ENCODE results near the gene CMTM6.

DNA sequence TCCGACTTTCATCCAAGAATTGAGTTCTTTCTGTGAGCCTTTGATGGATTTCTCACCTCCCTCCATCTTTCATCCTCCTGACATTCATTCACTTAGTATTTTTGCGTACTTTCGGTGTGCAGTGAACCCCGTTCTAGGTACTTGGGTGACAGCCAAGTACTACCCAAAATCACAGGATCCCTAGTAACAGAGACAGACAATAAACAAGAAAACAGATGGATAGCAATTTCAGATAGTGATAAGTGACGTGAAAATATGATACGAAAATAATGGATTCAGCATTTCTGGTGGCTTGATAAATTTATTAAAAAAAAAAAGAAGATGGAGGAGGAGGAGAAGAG lies 264 bp upstream of the CMTM6 start:
- TF ChIP-seq POLR2A (IDR thresholded peaks at IDR 0.05) = no peak
- TF ChIP-seq, protein P1, sequence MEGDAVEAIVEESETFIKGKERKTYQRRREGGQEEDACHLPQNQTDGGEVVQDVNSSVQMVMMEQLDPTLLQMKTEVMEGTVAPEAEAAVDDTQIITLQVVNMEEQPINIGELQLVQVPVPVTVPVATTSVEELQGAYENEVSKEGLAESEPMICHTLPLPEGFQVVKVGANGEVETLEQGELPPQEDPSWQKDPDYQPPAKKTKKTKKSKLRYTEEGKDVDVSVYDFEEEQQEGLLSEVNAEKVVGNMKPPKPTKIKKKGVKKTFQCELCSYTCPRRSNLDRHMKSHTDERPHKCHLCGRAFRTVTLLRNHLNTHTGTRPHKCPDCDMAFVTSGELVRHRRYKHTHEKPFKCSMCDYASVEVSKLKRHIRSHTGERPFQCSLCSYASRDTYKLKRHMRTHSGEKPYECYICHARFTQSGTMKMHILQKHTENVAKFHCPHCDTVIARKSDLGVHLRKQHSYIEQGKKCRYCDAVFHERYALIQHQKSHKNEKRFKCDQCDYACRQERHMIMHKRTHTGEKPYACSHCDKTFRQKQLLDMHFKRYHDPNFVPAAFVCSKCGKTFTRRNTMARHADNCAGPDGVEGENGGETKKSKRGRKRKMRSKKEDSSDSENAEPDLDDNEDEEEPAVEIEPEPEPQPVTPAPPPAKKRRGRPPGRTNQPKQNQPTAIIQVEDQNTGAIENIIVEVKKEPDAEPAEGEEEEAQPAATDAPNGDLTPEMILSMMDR (IDR thresholded peaks at IDR 0.05) = no peak

Data from prostate gland (tissue), 2 donors.